Ishikawa (cell line): ENCODE data around the gene NOVA1.

ENCODE experiments used
- EGR1 ChIP-seq: IDR thresholded peaks from 2 replicates; pipeline ENCODE4 v1.6.1; 2012
- NFIC ChIP-seq: IDR thresholded peaks from 2 replicates; pipeline ENCODE4 v1.6.1; 2012
- ZBTB7A ChIP-seq: IDR thresholded peaks from 2 replicates; pipeline ENCODE4 v1.6.1; 2012; ENCODE audit warnings: low read depth
- TF ChIP-seq, protein P1 (sequence below): IDR thresholded peaks from 2 replicates; pipeline ENCODE4 v1.6.1; 2012; ENCODE audit warnings: low read depth, mild to moderate bottlenecking

- TF ChIP-seq, protein P1, sequence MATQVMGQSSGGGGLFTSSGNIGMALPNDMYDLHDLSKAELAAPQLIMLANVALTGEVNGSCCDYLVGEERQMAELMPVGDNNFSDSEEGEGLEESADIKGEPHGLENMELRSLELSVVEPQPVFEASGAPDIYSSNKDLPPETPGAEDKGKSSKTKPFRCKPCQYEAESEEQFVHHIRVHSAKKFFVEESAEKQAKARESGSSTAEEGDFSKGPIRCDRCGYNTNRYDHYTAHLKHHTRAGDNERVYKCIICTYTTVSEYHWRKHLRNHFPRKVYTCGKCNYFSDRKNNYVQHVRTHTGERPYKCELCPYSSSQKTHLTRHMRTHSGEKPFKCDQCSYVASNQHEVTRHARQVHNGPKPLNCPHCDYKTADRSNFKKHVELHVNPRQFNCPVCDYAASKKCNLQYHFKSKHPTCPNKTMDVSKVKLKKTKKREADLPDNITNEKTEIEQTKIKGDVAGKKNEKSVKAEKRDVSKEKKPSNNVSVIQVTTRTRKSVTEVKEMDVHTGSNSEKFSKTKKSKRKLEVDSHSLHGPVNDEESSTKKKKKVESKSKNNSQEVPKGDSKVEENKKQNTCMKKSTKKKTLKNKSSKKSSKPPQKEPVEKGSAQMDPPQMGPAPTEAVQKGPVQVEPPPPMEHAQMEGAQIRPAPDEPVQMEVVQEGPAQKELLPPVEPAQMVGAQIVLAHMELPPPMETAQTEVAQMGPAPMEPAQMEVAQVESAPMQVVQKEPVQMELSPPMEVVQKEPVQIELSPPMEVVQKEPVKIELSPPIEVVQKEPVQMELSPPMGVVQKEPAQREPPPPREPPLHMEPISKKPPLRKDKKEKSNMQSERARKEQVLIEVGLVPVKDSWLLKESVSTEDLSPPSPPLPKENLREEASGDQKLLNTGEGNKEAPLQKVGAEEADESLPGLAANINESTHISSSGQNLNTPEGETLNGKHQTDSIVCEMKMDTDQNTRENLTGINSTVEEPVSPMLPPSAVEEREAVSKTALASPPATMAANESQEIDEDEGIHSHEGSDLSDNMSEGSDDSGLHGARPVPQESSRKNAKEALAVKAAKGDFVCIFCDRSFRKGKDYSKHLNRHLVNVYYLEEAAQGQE = no peak
- TF ChIP-seq ZBTB7A (no peak), NFIC (no peak), EGR1 (no peak)
Measured at GRCh38 chr14:26636561-26636960, 38.7 kb upstream of the NOVA1 start.
